Right forelimb (tissue), 1 donor: Measurements from ENCODE around the gene PCDHGA5.
"Not testable (repeated sequence)": the region's sequence is repeated elsewhere in the genome, so short reads cannot be mapped to it uniquely, and the experiment has no call there.

Experiments used
- DNase-seq: peaks from one replicate; pipeline ENCODE4 v3.0.0-alpha.2; 2018

PCDHGA5 gene

GRCh38 chr5:141388661-141389060 is 24.7 kb downstream of the PCDHGA5 start:
- no peak for DNase-seq

- DNase-seq, result no peak
Observed at GRCh38 chr5:141389153-141390042, 25.4 kb downstream of the PCDHGA5 start.

- no peak for DNase-seq
Observed at GRCh38 chr5:141392429-141393198, 28.7 kb downstream of the PCDHGA5 start, which contains the start of gene PCDHGA8. TSS of gene PCDHGA8 (plus strand) at chr5:141392633. CDS start at chr5:141392814, 181 bp downstream.

GRCh38 chr5:141393267-141393666 is 29.3 kb downstream of the PCDHGA5 start:
- DNase-seq, result no peak

- DNase-seq, result not testable (repeated sequence)
Observed at GRCh38 chr5:141394401-141395187, 30.6 kb downstream of the PCDHGA5 start.

GRCh38 chr5:141397756-141398551 is 34.0 kb downstream of the PCDHGA5 start, which contains the start of gene PCDHGB5:
TSS of gene PCDHGB5 (plus strand) at chr5:141397947. CDS start at chr5:141398128, 181 bp downstream.
- DNase-seq, result not testable (repeated sequence)

- DNase-seq, result no peak
Observed at GRCh38 chr5:141398608-141399007, 34.6 kb downstream of the PCDHGA5 start.

GRCh38 chr5:141399555-141400258 is 35.7 kb downstream of the PCDHGA5 start:
- DNase-seq, result no peak

GRCh38 chr5:141402553-141403243 is 38.7 kb downstream of the PCDHGA5 start, which contains the start of gene PCDHGA9:
TSS of gene PCDHGA9 (plus strand) at chr5:141402778. CDS start at chr5:141402953, 175 bp downstream.
- DNase-seq, result no peak

- no peak for DNase-seq
Observed at GRCh38 chr5:141403387-141403786, 39.4 kb downstream of the PCDHGA5 start.

- not testable (repeated sequence) for DNase-seq
Observed at GRCh38 chr5:141407790-141408505, 44.0 kb downstream of the PCDHGA5 start, which contains the start of gene PCDHGB6. TSS of gene PCDHGB6 (plus strand) at chr5:141408021. CDS start at chr5:141408203, 182 bp downstream.

- DNase-seq, result no peak
Observed at GRCh38 chr5:141409598-141410306, 45.8 kb downstream of the PCDHGA5 start.

GRCh38 chr5:141411575-141411974 is 47.6 kb downstream of the PCDHGA5 start:
- DNase-seq, result no peak

- DNase-seq, result no peak
Observed at GRCh38 chr5:141412854-141413539, 49.0 kb downstream of the PCDHGA5 start, which contains the start of gene PCDHGA10. TSS of gene PCDHGA10 (plus strand) at chr5:141412987. CDS start at chr5:141413176, 189 bp downstream.

GRCh38 chr5:141413540-141414069 is 49.6 kb downstream of the PCDHGA5 start:
- DNase-seq, result no peak

GRCh38 chr5:141414548-141415274 is 50.7 kb downstream of the PCDHGA5 start:
- not testable (repeated sequence) for DNase-seq

GRCh38 chr5:141415275-141415618 is 51.3 kb downstream of the PCDHGA5 start:
- DNase-seq, result not testable (repeated sequence)
